ENCODE measurements around the gene RNF44. TPM values are rescaled to one million over a fixed set of nuclear protein-coding genes. Genes with fewer than 3 reads are reported as not detected.
"Not testable (repeated sequence)": the region's sequence is repeated elsewhere in the genome, so short reads cannot be mapped to it uniquely, and the experiment has no call there.

Gene RNF44
- total and polyA plus RNA-seq, 5 donors, result 16.5 to 31.7 (median 26.1) TPM

- no peak overlapping the region for H3K4me3 ChIP-seq (ENCODE audit: low read length)
- intact Hi-C loops (cut with DNase I), result no loop called here
- H3K27ac ChIP-seq (ENCODE audit: low read length), result no peak overlapping the region
- no peaks in the 10 kb centered on the region for H3K27me3 ChIP-seq (ENCODE audit: control insufficient read depth, insufficient read depth)
- no peaks in the 10 kb centered on the region for H3K9me3 ChIP-seq (ENCODE audit: control insufficient read depth, low read length)
- DNase-seq (no peak), ATAC-seq (no peak)
- no peaks in the 10 kb centered on the region for H3K4me1 ChIP-seq (ENCODE audit: control insufficient read depth, insufficient read depth, low read length)
- 93% methylated on average over 9 of the region's 9 CpGs for WGBS
Measured at GRCh38 chr5:176497852-176498251, 39.4 kb downstream of the RNF44 start.

- no peak for DNase-seq
- H3K9me3 ChIP-seq (ENCODE audit: control insufficient read depth, low read length), result no peaks in the 10 kb centered on the region
- no peak for ATAC-seq
- intact Hi-C loops (cut with DNase I), result no loop called here
- H3K4me1 ChIP-seq (ENCODE audit: control insufficient read depth, insufficient read depth, low read length), result no peaks in the 10 kb centered on the region
- no peak overlapping the region for H3K27ac ChIP-seq (ENCODE audit: low read length)
- no peak overlapping the region for H3K4me3 ChIP-seq (ENCODE audit: low read length)
- WGBS, result 46% methylated on average over 3 of the region's 3 CpGs
- H3K27me3 ChIP-seq (ENCODE audit: control insufficient read depth, insufficient read depth), result no peaks in the 10 kb centered on the region
Measured at GRCh38 chr5:176492431-176492830, 44.8 kb downstream of the RNF44 start.

GRCh38 chr5:176491901-176492300 is 45.3 kb downstream of the RNF44 start:
- H3K27me3 ChIP-seq (ENCODE audit: control insufficient read depth, insufficient read depth), result no peaks in the 10 kb centered on the region
- intact Hi-C loops (cut with DNase I), result no loop called here
- H3K4me3 ChIP-seq (ENCODE audit: low read length), result no peak overlapping the region
- no peaks in the 10 kb centered on the region for H3K9me3 ChIP-seq (ENCODE audit: control insufficient read depth, low read length)
- no peak for DNase-seq
- no peaks in the 10 kb centered on the region for H3K4me1 ChIP-seq (ENCODE audit: control insufficient read depth, insufficient read depth, low read length)
- H3K27ac ChIP-seq (ENCODE audit: low read length), result no peak overlapping the region
- WGBS, result 86% methylated on average over 8 of the region's 8 CpGs
- ATAC-seq, result no peak

GRCh38 chr5:176491101-176491502 is 46.1 kb downstream of the RNF44 start:
- Histone ChIP-seq H3K4me3 (ENCODE audit: low read length) (no peak overlapping the region), H3K9me3 (ENCODE audit: control insufficient read depth, low read length) (no peaks in the 10 kb centered on the region), H3K27ac (ENCODE audit: low read length) (no peak overlapping the region), H3K27me3 (ENCODE audit: control insufficient read depth, insufficient read depth) (no peaks in the 10 kb centered on the region), H3K4me1 (ENCODE audit: control insufficient read depth, insufficient read depth, low read length) (no peaks in the 10 kb centered on the region)
- ATAC-seq (no peak), DNase-seq (no peak)
- 76% methylated on average over 3 of the region's 3 CpGs for WGBS
- intact Hi-C loops (cut with DNase I), result no loop called here

- no peaks in the 10 kb centered on the region for H3K9me3 ChIP-seq (ENCODE audit: control insufficient read depth, low read length)
- no peaks in the 10 kb centered on the region for H3K4me1 ChIP-seq (ENCODE audit: control insufficient read depth, insufficient read depth, low read length)
- no peak for DNase-seq
- no peak overlapping the region for H3K27ac ChIP-seq (ENCODE audit: low read length)
- intact Hi-C loops (cut with DNase I), result no loop called here
- no peaks in the 10 kb centered on the region for H3K27me3 ChIP-seq (ENCODE audit: control insufficient read depth, insufficient read depth)
- WGBS, result 100% methylated on average over 1 of the region's 1 CpG
- ATAC-seq, result no peak
- no peak overlapping the region for H3K4me3 ChIP-seq (ENCODE audit: low read length)
Measured at GRCh38 chr5:176490301-176490700, 46.9 kb downstream of the RNF44 start.

GRCh38 chr5:176489077-176489476 is 48.1 kb downstream of the RNF44 start:
- no peak overlapping the region for H3K27ac ChIP-seq (ENCODE audit: low read length)
- no peaks in the 10 kb centered on the region for H3K27me3 ChIP-seq (ENCODE audit: control insufficient read depth, insufficient read depth)
- DNase-seq (no peak), ATAC-seq (no peak)
- H3K4me3 ChIP-seq (ENCODE audit: low read length), result no peak overlapping the region
- H3K9me3 ChIP-seq (ENCODE audit: control insufficient read depth, low read length), result no peaks in the 10 kb centered on the region
- intact Hi-C loops (cut with DNase I), result no loop called here
- 90% methylated on average over 1 of the region's 1 CpG for WGBS
- peaks cover 2% of the 10 kb centered on the region for H3K4me1 ChIP-seq (ENCODE audit: control insufficient read depth, insufficient read depth, low read length)

GRCh38 chr5:176487160-176487559 is 50.0 kb downstream of the RNF44 start:
- intact Hi-C loops (cut with DNase I); H3K9me3 ChIP-seq (ENCODE audit: control insufficient read depth, low read length); H3K27ac ChIP-seq (ENCODE audit: low read length); H3K27me3 ChIP-seq (ENCODE audit: control insufficient read depth, insufficient read depth); H3K4me3 ChIP-seq (ENCODE audit: low read length); DNase-seq; ATAC-seq; H3K4me1 ChIP-seq (ENCODE audit: control insufficient read depth, insufficient read depth, low read length): not testable (repeated sequence)
- 96% methylated on average over 4 of the region's 4 CpGs for WGBS

GRCh38 chr5:176486189-176486757 is 50.9 kb downstream of the RNF44 start:
- 90% methylated on average over 7 of the region's 7 CpGs for WGBS
- no peak overlapping the region for H3K27ac ChIP-seq (ENCODE audit: low read length)
- H3K9me3 ChIP-seq (ENCODE audit: control insufficient read depth, low read length), result no peaks in the 10 kb centered on the region
- no peak overlapping the region for H3K4me3 ChIP-seq (ENCODE audit: low read length)
- no peaks in the 10 kb centered on the region for H3K27me3 ChIP-seq (ENCODE audit: control insufficient read depth, insufficient read depth)
- DNase-seq (no peak), ATAC-seq (no peak)
- peaks cover 2% of the 10 kb centered on the region for H3K4me1 ChIP-seq (ENCODE audit: control insufficient read depth, insufficient read depth, low read length)
- intact Hi-C loops (cut with DNase I), result no loop called here

- Histone ChIP-seq H3K27me3 (ENCODE audit: control insufficient read depth, insufficient read depth) (no peaks in the 10 kb centered on the region), H3K4me1 (ENCODE audit: control insufficient read depth, insufficient read depth, low read length) (peaks cover 2% of the 10 kb centered on the region), H3K9me3 (ENCODE audit: control insufficient read depth, low read length) (no peaks in the 10 kb centered on the region), H3K4me3 (ENCODE audit: low read length) (no peak overlapping the region), H3K27ac (ENCODE audit: low read length) (no peak overlapping the region)
- ATAC-seq (no peak), DNase-seq (no peak)
- intact Hi-C loops (cut with DNase I), result no loop called here
- 80% methylated on average over 2 of the region's 2 CpGs for WGBS
Measured at GRCh38 chr5:176485176-176485575, 52.0 kb downstream of the RNF44 start.

- H3K4me1 ChIP-seq (ENCODE audit: control insufficient read depth, insufficient read depth, low read length), result peaks cover 2% of the 10 kb centered on the region
- no peak overlapping the region for H3K27ac ChIP-seq (ENCODE audit: low read length)
- 96% methylated on average over 4 of the region's 4 CpGs for WGBS
- H3K9me3 ChIP-seq (ENCODE audit: control insufficient read depth, low read length), result no peaks in the 10 kb centered on the region
- ATAC-seq (no peak), DNase-seq (no peak)
- no peaks in the 10 kb centered on the region for H3K27me3 ChIP-seq (ENCODE audit: control insufficient read depth, insufficient read depth)
- intact Hi-C loops (cut with DNase I), result no loop called here
- no peak overlapping the region for H3K4me3 ChIP-seq (ENCODE audit: low read length)
Measured at GRCh38 chr5:176481711-176482110, 55.5 kb downstream of the RNF44 start.
